GM18951 (cell line): Measurements from ENCODE around the gene HLA-DRA.

ENCODE experiments used
- POLR2A ChIP-seq: IDR thresholded peaks from 4 replicates; pipeline ENCODE4 v1.6.1; 2011; ENCODE audit warnings: mild to moderate bottlenecking; ENCODE audit not compliant: insufficient read length, insufficient read depth; ENCODE audit errors: extremely low read depth
- in situ Hi-C: fragments of 300-500 bp; cut with MboI; formaldehyde crosslinking; loops from one replicate; pipeline ENCODE4 v1.12.0; 2022; ENCODE audit warnings: low sequenced_read_pairs, mixed read lengths, inconsistent platforms; ENCODE audit not compliant: unreplicated experiment

The HLA-DRA gene

GRCh38 chr6:32472781-32473375 lies 33.2 kb downstream of the HLA-DRA start:
- TF ChIP-seq POLR2A: no peak

GRCh38 chr6:32473376-32474348 lies 34.0 kb downstream of the HLA-DRA start:
- in situ Hi-C loops: loop anchor here (5.0 kb wide), 1 partner anchor 114 kb away; the partner anchor contains the start of gene HLA-DRB1
- TF ChIP-seq POLR2A: peak; percentile 48

More at GRCh38 chr6:32472781-32473375, 33.2 kb downstream of the HLA-DRA start:
- in situ Hi-C loops: loop anchor here (5.0 kb wide), 1 partner anchor 114 kb away; the partner anchor contains the start of gene HLA-DRB1

GRCh38 chr6:32475392-32476206 lies 35.9 kb downstream of the HLA-DRA start:
- in situ Hi-C loops: no loop called here
- no peak for TF ChIP-seq POLR2A

- in situ Hi-C loops: no loop called here
These were observed 44.4 kb downstream of the HLA-DRA start for GRCh38 chr6:32483968-32484613.

GRCh38 chr6:32484614-32484998 lies 44.9 kb downstream of the HLA-DRA start:
- no peak for TF ChIP-seq POLR2A
- in situ Hi-C loops: no loop called here

More at GRCh38 chr6:32483968-32484613, 44.4 kb downstream of the HLA-DRA start:
- no peak for TF ChIP-seq POLR2A

GRCh38 chr6:32488083-32488482 lies 48.4 kb downstream of the HLA-DRA start:
- in situ Hi-C loops: loop anchor here (5.0 kb wide), 1 partner anchor 84 kb away; no protein-coding TSS in a partner anchor
- TF ChIP-seq POLR2A: no peak

- in situ Hi-C loops: no loop called here
- no peak for TF ChIP-seq POLR2A
These were observed 52.0 kb downstream of the HLA-DRA start for GRCh38 chr6:32491700-32492099.

- in situ Hi-C loops: no loop called here
- TF ChIP-seq POLR2A: no peak
These were observed 52.7 kb downstream of the HLA-DRA start for GRCh38 chr6:32492351-32492750.
